H1 (cell line): ENCODE data around the gene GULP1.

Experiments used
- CREB1 ChIP-seq: IDR thresholded peaks from 2 replicates; pipeline ENCODE4 v1.6.1; 2012; ENCODE audit warnings: inconsistent platforms
- EZH2 ChIP-seq: fragments of 200-600 bp; sonication (generic); IDR thresholded peaks from 2 replicates; pipeline ENCODE4 v1.7.1; 2012; ENCODE audit warnings: low read depth, mild to moderate bottlenecking, moderate library complexity, low read length, inconsistent platforms; ENCODE audit not compliant: severe bottlenecking
- HDAC6 ChIP-seq: IDR thresholded peaks from one replicate; pipeline ENCODE4 v1.7.1; 2012; ENCODE audit warnings: low read depth, mild to moderate bottlenecking, inconsistent platforms, low read length, moderate library complexity
- MAFK ChIP-seq: IDR thresholded peaks from 2 replicates; pipeline ENCODE4 v1.6.1; 2012; ENCODE audit warnings: low read depth, mild to moderate bottlenecking, improper control_type of control experiment, low read length
- NRF1 ChIP-seq: IDR thresholded peaks from 2 replicates; pipeline ENCODE4 v1.6.1; 2011; ENCODE audit warnings: mild to moderate bottlenecking, low read depth, low read length, improper control_type of control experiment
- POLR2A ChIP-seq, 2 experiments: IDR thresholded peaks; 1 replicate in 1 of 2; 2 replicates in 1 of 2; pipeline ENCODE4 v1.6.1; 2011; ENCODE audit warnings: low read depth in 2 of 2, low read length in 2 of 2, mild to moderate bottlenecking in 2 of 2; ENCODE audit errors: control extremely low read depth in 1 of 2
- POLR2AphosphoS5 ChIP-seq: IDR thresholded peaks from 2 replicates; pipeline ENCODE4 v1.6.1; 2011; ENCODE audit warnings: low read depth, low read length
- SP1 ChIP-seq: IDR thresholded peaks from 2 replicates; pipeline ENCODE4 v1.6.1; 2011; ENCODE audit warnings: low read depth, low read length
- YY1 ChIP-seq: IDR thresholded peaks from 2 replicates; pipeline ENCODE4 v1.6.1; 2011; ENCODE audit warnings: low read depth, mild to moderate bottlenecking, low read length
- TF ChIP-seq, protein P1 (sequence below), 3 experiments: IDR thresholded peaks; 1 replicate in 2 of 3; 2 replicates in 1 of 3; pipeline versions ENCODE4 v1.5.1 to v1.6.1; 2011; ENCODE audit warnings: low read length in 3 of 3, mild to moderate bottlenecking in 3 of 3, inconsistent platforms in 2 of 3, low read depth in 1 of 3, moderate library complexity in 1 of 3; ENCODE audit not compliant: insufficient read depth in 1 of 3; ENCODE audit errors: control extremely low read depth in 1 of 3
- TF ChIP-seq, protein P2 (sequence below): IDR thresholded peaks from 2 replicates; pipeline ENCODE4 v1.6.1; 2012; ENCODE audit warnings: low read length, inconsistent platforms
- TF ChIP-seq, protein P3 (sequence below): IDR thresholded peaks from 2 replicates; pipeline ENCODE4 v1.6.1; 2012; ENCODE audit warnings: inconsistent platforms
- TF ChIP-seq, protein P4 (sequence below): IDR thresholded peaks from 2 replicates; pipeline ENCODE4 v1.6.1; 2012; ENCODE audit warnings: inconsistent platforms

DNA sequence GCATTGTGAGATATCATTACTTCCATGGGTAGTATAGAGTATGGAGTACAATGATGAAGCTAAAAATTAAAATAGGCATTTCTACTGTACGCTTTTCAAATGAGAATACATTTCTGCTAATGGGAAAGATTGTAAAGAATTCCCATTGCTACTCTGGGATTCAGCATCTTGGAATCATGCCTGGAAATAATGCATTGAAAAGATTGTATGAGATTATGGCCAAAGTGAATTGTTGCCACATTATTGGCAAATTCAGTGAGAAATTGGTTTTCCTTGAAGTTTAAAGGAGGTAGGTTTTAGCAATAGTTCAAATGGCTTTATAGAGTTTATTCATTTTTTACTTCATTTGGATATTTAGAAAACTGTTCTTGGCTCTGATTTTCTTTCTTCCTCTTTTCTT lies 157.9 kb downstream of the GULP1 start:
- TF ChIP-seq CREB1 (no peak), POLR2A (IDR thresholded peaks at IDR 0.05; ENCODE audit: control extremely low read depth in 1 of 2, low read depth in 2 of 2, low read length in 2 of 2) (no peak), POLR2AphosphoS5 (no peak), EZH2 (no peak), SP1 (no peak), NRF1 (no peak), YY1 (no peak), MAFK (no peak), HDAC6 (no peak)
- TF ChIP-seq, protein P1, sequence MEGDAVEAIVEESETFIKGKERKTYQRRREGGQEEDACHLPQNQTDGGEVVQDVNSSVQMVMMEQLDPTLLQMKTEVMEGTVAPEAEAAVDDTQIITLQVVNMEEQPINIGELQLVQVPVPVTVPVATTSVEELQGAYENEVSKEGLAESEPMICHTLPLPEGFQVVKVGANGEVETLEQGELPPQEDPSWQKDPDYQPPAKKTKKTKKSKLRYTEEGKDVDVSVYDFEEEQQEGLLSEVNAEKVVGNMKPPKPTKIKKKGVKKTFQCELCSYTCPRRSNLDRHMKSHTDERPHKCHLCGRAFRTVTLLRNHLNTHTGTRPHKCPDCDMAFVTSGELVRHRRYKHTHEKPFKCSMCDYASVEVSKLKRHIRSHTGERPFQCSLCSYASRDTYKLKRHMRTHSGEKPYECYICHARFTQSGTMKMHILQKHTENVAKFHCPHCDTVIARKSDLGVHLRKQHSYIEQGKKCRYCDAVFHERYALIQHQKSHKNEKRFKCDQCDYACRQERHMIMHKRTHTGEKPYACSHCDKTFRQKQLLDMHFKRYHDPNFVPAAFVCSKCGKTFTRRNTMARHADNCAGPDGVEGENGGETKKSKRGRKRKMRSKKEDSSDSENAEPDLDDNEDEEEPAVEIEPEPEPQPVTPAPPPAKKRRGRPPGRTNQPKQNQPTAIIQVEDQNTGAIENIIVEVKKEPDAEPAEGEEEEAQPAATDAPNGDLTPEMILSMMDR (IDR thresholded peaks at IDR 0.05; ENCODE audit: control extremely low read depth in 1 of 3, insufficient read depth in 1 of 3, low read depth in 1 of 3, low read length in 3 of 3): no peak
- TF ChIP-seq, protein P2, sequence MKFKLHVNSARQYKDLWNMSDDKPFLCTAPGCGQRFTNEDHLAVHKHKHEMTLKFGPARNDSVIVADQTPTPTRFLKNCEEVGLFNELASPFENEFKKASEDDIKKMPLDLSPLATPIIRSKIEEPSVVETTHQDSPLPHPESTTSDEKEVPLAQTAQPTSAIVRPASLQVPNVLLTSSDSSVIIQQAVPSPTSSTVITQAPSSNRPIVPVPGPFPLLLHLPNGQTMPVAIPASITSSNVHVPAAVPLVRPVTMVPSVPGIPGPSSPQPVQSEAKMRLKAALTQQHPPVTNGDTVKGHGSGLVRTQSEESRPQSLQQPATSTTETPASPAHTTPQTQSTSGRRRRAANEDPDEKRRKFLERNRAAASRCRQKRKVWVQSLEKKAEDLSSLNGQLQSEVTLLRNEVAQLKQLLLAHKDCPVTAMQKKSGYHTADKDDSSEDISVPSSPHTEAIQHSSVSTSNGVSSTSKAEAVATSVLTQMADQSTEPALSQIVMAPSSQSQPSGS: no peak
- TF ChIP-seq, protein P3, sequence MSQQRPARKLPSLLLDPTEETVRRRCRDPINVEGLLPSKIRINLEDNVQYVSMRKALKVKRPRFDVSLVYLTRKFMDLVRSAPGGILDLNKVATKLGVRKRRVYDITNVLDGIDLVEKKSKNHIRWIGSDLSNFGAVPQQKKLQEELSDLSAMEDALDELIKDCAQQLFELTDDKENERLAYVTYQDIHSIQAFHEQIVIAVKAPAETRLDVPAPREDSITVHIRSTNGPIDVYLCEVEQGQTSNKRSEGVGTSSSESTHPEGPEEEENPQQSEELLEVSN: no peak
- TF ChIP-seq, protein P4, sequence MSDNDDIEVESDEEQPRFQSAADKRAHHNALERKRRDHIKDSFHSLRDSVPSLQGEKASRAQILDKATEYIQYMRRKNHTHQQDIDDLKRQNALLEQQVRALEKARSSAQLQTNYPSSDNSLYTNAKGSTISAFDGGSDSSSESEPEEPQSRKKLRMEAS: no peak
